Prostate gland (tissue), 2 donors: ENCODE results near the gene FEM1A.
"Not testable (repeated sequence)": the region's sequence is repeated elsewhere in the genome, so short reads cannot be mapped to it uniquely, and the experiment has no call there.

Experiments used
- CTCF ChIP-seq, 4 experiments: fragments of 200-600 bp in 2 of 4; fragments of 450-650 bp in 2 of 4; sonication (generic) in 2 of 4; IDR thresholded peaks; 1 replicate in 3 of 4; 2 replicates in 1 of 4; pipeline ENCODE4 v1.5.1; 2016 to 2019; ENCODE audit warnings: antibody characterized with exemption in 4 of 4, mild to moderate bottlenecking in 2 of 4, moderate library complexity in 2 of 4
- POLR2A ChIP-seq: fragments of 450-650 bp; IDR thresholded peaks from one replicate; pipeline ENCODE4 v1.6.1; 2016; ENCODE audit warnings: antibody characterized with exemption, mild to moderate bottlenecking
- POLR2AphosphoS5 ChIP-seq: sonication (generic); formaldehyde crosslinking; IDR thresholded peaks from one replicate; pipeline ENCODE4 v1.6.1; 2017; ENCODE audit warnings: antibody characterized with exemption

GRCh38 chr19:4786412-4787016 is 5.0 kb upstream of the FEM1A start:
- not testable (repeated sequence) for TF ChIP-seq POLR2AphosphoS5; CTCF (IDR thresholded peaks at IDR 0.05); POLR2A
